ENCODE measurements around the gene CYB561. TPM values are rescaled to one million over a fixed set of nuclear protein-coding genes. Genes with fewer than 3 reads are reported as not detected.

Gene CYB561
- total and polyA plus RNA-seq, 9 of the 15 experiments (the other 6 are each of a cell fraction or from before 2014, with no cell fraction given) = 4.0 to 30.8 (median 17.4) TPM

- TF ChIP-seq LARP7 (IDR thresholded peaks at IDR 0.05) (no peak), NRF1 (conservative IDR thresholded peaks at IDR 0.05 in 1 of 2, IDR thresholded peaks at IDR 0.05 in 1 of 2) (no peak), ZNF232 (CRISPR knock-in tag; IDR thresholded peaks at IDR 0.05) (no peak), POLR2AphosphoS2 (IDR thresholded peaks at IDR 0.05; ENCODE audit: low read length) (no peak), BACH1 (tag; IDR thresholded peaks at IDR 0.05) (no peak), ZBTB26 (CRISPR knock-in tag; IDR thresholded peaks at IDR 0.05) (no peak), ZNF77 (CRISPR knock-in tag; IDR thresholded peaks at IDR 0.05) (no peak), PTTG1 (tag; IDR thresholded peaks at IDR 0.05; ENCODE audit: low read depth) (no peak), TOE1 (IDR thresholded peaks at IDR 0.05; ENCODE audit: borderline replicate concordance) (no peak), TOE1 (CRISPR knock-in tag; IDR thresholded peaks at IDR 0.05; ENCODE audit: borderline replicate concordance, low read depth) (no peak), CBX8 (IDR thresholded peaks at IDR 0.05; ENCODE audit: borderline replicate concordance, extremely low read depth, low read depth, low read length, poor library complexity, severe bottlenecking) (no peak), NR0B1 (IDR thresholded peaks at IDR 0.05; ENCODE audit: partially characterized antibody) (no peak), RFX7 (CRISPR knock-in tag; IDR thresholded peaks at IDR 0.05) (no peak), CGGBP1 (CRISPR knock-in tag; IDR thresholded peaks at IDR 0.05) (no peak), TEAD4 (IDR thresholded peaks at IDR 0.05; ENCODE audit: low read length) (no peak), TEAD4 (CRISPR knock-in tag; IDR thresholded peaks at IDR 0.05; ENCODE audit: borderline replicate concordance) (no peak), E2F3 (CRISPR knock-in tag; IDR thresholded peaks at IDR 0.05) (no peak), GABPB1 (CRISPR knock-in tag; IDR thresholded peaks at IDR 0.05) (no peak; the same call in 1 of the 2 replicates), SMARCA5 (IDR thresholded peaks at IDR 0.05) (no peak), FOXP1 (CRISPR knock-in tag; IDR thresholded peaks at IDR 0.05) (0 out of 2 replicates have a peak, but pooled peaks have one; percentile 38), CUX1 (CRISPR knock-in tag; IDR thresholded peaks at IDR 0.05) (no peak), ZNF408 (CRISPR knock-in tag; IDR thresholded peaks at IDR 0.05; ENCODE audit: low read depth) (no peak)
These were observed 806 bp upstream of the CYB561 start (continued) for GRCh38 chr17:63446753-63447470.
